Right atrium auricular region (tissue), 2 donors: ENCODE results near the gene TRABD2A. TPM values are rescaled to one million over a fixed set of nuclear protein-coding genes. Genes with fewer than 3 reads are reported as not detected.

Source experiments
- DNase-seq: peaks from one replicate; pipeline ENCODE4 v3.0.0-alpha.2; 2019; ENCODE audit warnings: low spot score
- H3K27ac ChIP-seq, 2 donors: fragments of 200-600 bp; sonication (generic); 1 replicate in 1 of 2; 2 replicates in 1 of 2; pipeline ENCODE4 v1.5.1; 2016 to 2019
- H3K27me3 ChIP-seq, 2 donors: fragments of 200-600 bp; sonication (generic); one replicate each; pipeline versions ENCODE4 v1.5.1 to v1.6.0; 2017 to 2019
- H3K36me3 ChIP-seq: fragments of 200-600 bp; sonication (generic); one replicate; pipeline ENCODE4 v1.5.1; 2016
- H3K4me1 ChIP-seq, 2 donors: fragments of 200-600 bp; sonication (generic); one replicate each; pipeline versions ENCODE4 v1.5.1 to v1.6.0; 2017 to 2019
- H3K4me3 ChIP-seq, 2 donors: fragments of 200-600 bp; sonication (generic); 1 replicate in 1 of 2; 2 replicates in 1 of 2; pipeline ENCODE4 v1.5.1; 2017 to 2019; ENCODE audit warnings: mild to moderate bottlenecking in 1 of 2, moderate library complexity in 1 of 2
- H3K9me3 ChIP-seq, 2 donors: fragments of 200-600 bp; sonication (generic); one replicate each; pipeline ENCODE4 v1.5.1; 2019
- CTCF ChIP-seq, 2 donors: fragments of 200-600 bp; sonication (generic); IDR thresholded peaks; one replicate each; pipeline ENCODE4 v1.5.1; 2019; ENCODE audit warnings: antibody characterized with exemption in 2 of 2
- total RNA-seq, 2 donors: library from RNA; depleted of rRNA; stranded (reverse); fragments of >200 nt; gene quantifications; one replicate each; pipeline ENCODE4 v1.1.0, GENCODE V29; 2016

Gene TRABD2A
- total RNA-seq, 2 donors from 2014 or later = 1.2 to 1.7 TPM

GRCh38 chr2:84815146-84815545, 65.7 kb downstream of the TRABD2A start:
- Histone ChIP-seq H3K9me3 (no peaks in the 10 kb centered on the region), H3K36me3 (no peaks in the 10 kb centered on the region), H3K27ac (no peak overlapping the region), H3K4me3 (no peak overlapping the region), H3K27me3 (no peaks in the 10 kb centered on the region), H3K4me1 (no peaks in the 10 kb centered on the region)
- TF ChIP-seq CTCF (IDR thresholded peaks at IDR 0.05) = no peak
- no peak for DNase-seq

- Histone ChIP-seq H3K4me3 (no peak overlapping the region), H3K4me1 (no peaks in the 10 kb centered on the region), H3K27me3 (no peaks in the 10 kb centered on the region), H3K36me3 (no peaks in the 10 kb centered on the region), H3K27ac (no peak overlapping the region), H3K9me3 (no peaks in the 10 kb centered on the region)
- DNase-seq = no peak
- TF ChIP-seq CTCF (IDR thresholded peaks at IDR 0.05) = no peak
Measured at GRCh38 chr2:84811839-84812431, 68.9 kb downstream of the TRABD2A start.

GRCh38 chr2:84808279-84808678, 72.6 kb downstream of the TRABD2A start:
- no peak for TF ChIP-seq CTCF (IDR thresholded peaks at IDR 0.05)
- Histone ChIP-seq H3K27me3 (no peaks in the 10 kb centered on the region), H3K4me3 (no peak overlapping the region), H3K9me3 (no peaks in the 10 kb centered on the region), H3K4me1 (no peaks in the 10 kb centered on the region), H3K27ac (no peak overlapping the region), H3K36me3 (no peaks in the 10 kb centered on the region)
- no peak for DNase-seq

- no peak for DNase-seq
- Histone ChIP-seq H3K4me1 (no peaks in the 10 kb centered on the region), H3K4me3 (no peak overlapping the region), H3K27me3 (no peaks in the 10 kb centered on the region), H3K9me3 (peaks cover 0 to under 1% of the 10 kb centered on the region in 2 donors), H3K27ac (no peak overlapping the region), H3K36me3 (no peaks in the 10 kb centered on the region)
- TF ChIP-seq CTCF (IDR thresholded peaks at IDR 0.05) = no peak
Measured at GRCh38 chr2:84807063-84807485, 73.8 kb downstream of the TRABD2A start.

GRCh38 chr2:84805250-84805958, 75.5 kb downstream of the TRABD2A start:
- Histone ChIP-seq H3K9me3 (peaks cover 0 to 4% of the 10 kb centered on the region in 2 donors), H3K4me1 (no peaks in the 10 kb centered on the region), H3K27ac (no peak overlapping the region), H3K36me3 (no peaks in the 10 kb centered on the region), H3K27me3 (no peaks in the 10 kb centered on the region), H3K4me3 (no peak overlapping the region)
- DNase-seq = no peak
- no peak for TF ChIP-seq CTCF (IDR thresholded peaks at IDR 0.05)
